HG03520 (cell line): ENCODE data around the gene PRRG2.
A peak's percentile ranks its signal among the peaks of the same experiment; 100 is the strongest.

Experiments
- ATAC-seq: cut with Tn5 transposase; IDR thresholded peaks from one replicate; pipeline ENCODE4 v1.9.1; 2021; ENCODE audit warnings: mild to moderate bottlenecking, moderate library complexity; ENCODE audit not compliant: unreplicated experiment

Gene PRRG2

GRCh38 chr19:49585023-49585422 is 3.9 kb downstream of the PRRG2 start:
- ATAC-seq = no peak

DNA sequence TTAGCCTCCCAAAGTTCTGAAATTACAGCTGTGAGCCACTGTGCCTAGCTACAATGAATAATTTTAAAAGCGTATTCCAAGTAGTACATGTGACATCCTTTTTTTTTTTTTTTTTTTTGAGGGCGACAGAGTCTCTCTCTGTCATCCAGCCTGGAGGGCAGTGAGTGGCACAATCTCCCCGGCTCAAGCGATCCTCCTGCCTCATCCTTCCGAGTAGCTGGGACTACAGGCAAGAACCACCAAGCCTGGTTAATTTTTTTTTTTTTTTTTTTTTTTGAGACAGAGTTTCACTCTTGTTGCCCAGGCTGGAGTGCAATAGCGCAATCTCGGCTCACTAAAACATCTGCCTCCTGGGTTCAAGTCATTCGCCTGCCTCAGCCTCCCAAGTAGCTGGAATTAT is 6.1 kb downstream of the PRRG2 start:
- ATAC-seq = no peak

DNA sequence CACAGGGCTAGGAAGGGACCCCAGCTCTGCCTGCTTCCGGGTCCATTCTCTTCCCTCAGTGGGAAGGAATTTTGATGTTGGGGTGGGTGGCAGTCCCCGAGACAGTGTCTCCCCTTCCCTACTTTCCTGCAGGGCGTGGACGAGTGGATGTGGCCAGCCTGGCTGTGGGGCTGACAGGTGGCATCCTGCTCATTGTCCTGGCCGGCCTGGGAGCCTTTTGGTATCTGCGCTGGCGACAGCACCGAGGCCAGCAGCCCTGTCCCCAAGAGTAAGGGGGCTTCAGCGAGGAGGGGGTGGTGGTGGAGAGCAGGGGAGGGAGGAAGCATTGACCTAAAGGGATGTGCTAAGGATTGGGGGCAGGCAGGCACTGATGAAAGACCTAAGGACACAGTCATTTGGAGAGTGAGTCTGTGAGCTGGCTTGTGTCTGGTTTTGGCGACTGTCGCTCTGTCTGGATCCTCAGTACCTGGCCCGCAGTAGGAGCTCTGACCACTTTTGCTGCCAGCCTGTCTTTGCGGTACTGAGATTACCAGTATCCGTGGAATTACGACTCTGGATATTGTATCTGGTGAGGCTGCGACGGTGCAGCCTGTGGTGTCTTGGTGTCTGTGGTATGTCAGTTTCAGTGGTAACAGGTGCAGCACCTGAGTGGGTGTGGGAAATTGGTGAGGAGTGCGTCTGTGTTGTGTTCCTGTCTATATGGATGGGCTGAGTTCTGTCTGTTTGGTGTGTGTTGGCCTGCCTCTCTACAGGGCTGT is 7.4 kb downstream of the PRRG2 start:
- no peak for ATAC-seq

- ATAC-seq = no peak
Measured at GRCh38 chr19:49589502-49589905, 8.4 kb downstream of the PRRG2 start.

DNA sequence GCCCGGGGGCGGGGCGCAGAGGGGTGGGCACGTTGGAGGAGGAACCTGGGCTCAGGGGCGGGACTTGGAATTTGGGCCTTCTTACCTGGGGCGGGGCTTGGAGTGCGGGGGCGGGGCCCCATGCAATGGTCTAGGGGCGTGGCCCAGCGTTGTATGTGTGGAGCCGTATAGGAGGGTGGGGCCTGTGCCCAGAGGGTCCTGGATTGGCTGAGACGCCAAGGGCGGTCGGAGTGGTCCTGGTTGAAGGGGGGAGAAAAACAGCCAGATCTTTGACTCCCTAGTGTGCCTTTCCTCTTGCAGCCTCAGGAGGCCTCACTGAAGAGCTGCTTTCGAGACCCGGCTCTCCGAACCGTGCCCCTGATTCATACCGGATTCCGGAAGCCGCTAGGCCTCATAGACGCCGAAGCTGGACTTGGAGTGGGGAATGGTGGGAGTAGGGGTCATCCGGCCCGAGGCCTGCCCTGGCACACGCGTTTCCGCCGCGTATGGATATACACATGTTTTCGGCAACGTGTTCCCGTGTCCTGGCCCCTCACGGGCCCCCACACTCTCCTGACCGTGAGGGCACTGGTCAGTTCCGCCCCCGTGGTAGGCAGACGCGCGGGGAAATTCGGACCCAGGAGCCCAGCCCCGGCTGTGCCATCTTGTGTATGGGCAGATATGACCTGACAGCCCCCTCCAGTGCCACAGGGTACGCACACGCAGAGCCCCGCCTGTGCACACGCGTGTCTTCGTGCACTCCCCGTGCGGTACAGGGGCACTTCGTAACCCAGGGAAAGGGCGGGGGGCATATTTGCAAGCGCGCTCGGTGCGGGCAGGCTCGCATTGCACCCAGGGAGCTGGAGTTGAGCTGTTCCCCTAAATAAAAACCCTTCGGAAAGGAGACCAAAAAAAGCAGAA is 9.2 kb downstream of the PRRG2 start:
- peak; percentile 68 for ATAC-seq

- no peak for ATAC-seq
Measured at GRCh38 chr19:49590971-49591730, 10.0 kb downstream of the PRRG2 start, which contains the start of gene PRR12. TSS of gene PRR12 (plus strand) at chr19:49591182. CDS start at chr19:49591655, 473 bp downstream.

GRCh38 chr19:49591731-49592485 is 10.8 kb downstream of the PRRG2 start:
- ATAC-seq = no peak

GRCh38 chr19:49592486-49593232 is 11.5 kb downstream of the PRRG2 start:
- ATAC-seq = no peak

DNA sequence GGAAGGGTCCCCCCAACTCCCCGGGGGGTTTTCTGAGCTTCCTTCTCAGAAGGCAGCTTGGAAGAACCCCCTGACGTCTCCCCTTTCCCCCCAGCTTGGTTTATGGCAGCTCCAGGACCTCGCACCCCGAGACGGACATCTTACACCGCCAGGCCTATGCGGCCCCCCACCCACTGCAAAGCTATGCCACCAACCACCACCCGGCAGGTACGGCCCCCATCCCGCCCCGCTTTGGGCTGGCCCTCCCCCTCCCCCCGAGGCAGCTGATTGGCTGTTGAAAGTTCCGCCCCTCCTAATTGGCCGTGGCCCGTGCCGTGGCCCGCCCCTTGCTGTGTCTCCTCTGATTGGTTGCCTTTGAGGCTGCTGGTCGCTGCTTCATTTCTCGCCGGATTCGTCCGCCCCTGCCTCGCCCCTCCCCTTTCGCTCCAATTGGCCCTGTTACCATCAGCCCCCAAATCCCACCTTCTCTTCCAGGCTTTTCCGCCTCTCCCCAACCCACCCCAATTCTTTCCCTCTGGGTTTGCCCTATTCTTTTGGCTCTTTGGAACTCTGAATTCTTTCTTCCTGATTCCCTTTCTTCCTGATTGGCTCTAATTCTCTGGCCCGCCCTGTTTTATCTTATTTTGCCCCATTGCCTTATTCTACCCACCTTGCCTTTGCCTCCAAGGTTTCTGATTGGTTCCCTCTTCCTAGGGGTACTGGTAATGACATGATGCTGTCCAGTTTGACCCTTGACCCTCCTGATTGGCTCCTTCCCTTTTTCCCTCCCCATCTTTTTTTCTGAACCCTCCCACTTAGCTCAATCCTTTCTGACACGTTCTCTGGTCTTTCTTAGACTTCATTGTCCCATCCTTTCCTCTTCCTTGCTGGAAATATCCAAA is 12.4 kb downstream of the PRRG2 start:
- no peak for ATAC-seq

GRCh38 chr19:49594157-49594992 is 13.3 kb downstream of the PRRG2 start:
- ATAC-seq = no peak

- no peak for ATAC-seq
Measured at GRCh38 chr19:49594993-49595818, 14.1 kb downstream of the PRRG2 start.

DNA sequence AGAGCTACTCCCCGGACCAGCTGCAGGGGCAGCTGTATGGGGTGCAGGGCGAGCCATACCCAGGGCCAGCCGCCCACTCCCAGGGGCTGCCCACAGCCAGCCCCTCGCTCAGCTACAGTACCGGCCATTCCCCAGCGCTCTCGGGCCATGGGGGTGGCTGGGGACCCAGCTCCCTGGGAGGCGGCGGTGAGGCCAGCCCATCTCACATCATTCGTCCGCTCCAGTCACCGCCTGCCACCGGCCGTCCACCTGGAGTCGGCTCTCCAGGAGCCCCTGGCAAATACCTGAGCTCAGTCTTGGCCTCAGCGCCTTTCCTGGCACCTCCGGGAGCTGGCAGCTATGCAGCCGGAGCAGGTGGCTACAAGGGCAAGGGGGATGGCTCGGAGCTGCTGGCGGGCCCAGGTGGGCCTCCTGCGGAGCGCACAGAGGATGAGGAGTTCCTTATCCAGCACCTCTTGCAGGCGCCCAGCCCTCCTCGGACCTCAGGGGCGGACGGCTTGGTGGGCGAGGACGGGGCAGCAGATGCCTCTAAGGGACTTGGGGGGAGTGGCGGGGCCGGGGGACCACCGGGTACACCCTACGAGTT is 14.8 kb downstream of the PRRG2 start:
- ATAC-seq = no peak

GRCh38 chr19:49596407-49596806 is 15.3 kb downstream of the PRRG2 start:
- ATAC-seq = no peak

DNA sequence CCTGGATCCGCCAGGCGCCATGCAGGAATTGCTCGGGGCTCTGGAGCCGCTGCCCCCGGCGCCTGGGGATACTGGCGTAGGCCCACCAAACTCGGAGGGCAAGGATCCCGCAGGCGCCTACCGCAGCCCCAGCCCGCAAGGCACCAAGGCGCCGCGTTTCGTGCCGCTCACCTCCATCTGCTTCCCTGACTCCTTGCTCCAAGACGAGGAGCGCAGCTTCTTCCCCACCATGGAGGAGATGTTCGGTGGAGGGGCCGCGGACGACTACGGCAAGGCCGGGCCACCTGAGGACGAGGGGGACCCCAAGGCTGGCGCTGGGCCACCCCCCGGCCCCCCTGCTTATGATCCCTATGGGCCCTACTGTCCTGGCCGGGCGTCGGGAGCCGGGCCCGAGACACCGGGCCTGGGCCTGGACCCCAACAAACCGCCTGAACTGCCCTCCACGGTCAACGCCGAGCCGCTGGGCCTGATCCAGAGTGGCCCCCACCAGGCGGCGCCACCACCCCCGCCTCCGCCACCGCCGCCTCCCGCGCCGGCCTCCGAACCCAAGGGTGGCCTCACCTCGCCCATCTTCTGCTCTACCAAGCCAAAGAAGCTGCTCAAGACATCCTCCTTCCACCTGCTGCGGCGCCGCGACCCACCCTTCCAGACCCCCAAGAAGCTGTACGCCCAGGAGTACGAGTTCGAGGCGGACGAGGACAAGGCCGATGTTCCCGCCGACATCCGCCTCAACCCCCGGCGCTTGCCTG is 16.0 kb downstream of the PRRG2 start:
- ATAC-seq = no peak

- ATAC-seq = no peak
Measured at GRCh38 chr19:49597703-49597974, 16.5 kb downstream of the PRRG2 start.
